ENCODE data around the gene ASRGL1.

DNA sequence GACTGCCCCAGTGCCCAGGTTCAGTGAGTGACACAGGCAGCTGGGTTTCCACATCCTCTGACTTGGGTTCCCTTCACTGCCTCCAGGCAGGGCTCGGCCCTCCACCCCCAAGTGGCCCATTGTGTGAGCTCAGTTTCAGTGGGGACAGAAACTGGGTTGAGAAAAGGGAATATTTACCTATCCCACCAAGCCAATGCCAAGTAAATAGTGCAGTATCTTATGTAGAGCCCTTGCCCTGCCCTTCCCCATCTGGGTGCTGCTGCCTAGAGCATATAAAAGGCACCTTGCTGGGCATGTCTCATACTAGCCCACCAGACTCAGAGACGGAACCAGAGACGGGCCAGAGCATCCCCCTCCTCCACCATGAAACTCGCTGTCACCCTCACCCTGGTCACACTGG is 81.5 kb downstream of the ASRGL1 start, which contains the start of gene SCGB1A1:
- TF ChIP-seq, protein P1, sequence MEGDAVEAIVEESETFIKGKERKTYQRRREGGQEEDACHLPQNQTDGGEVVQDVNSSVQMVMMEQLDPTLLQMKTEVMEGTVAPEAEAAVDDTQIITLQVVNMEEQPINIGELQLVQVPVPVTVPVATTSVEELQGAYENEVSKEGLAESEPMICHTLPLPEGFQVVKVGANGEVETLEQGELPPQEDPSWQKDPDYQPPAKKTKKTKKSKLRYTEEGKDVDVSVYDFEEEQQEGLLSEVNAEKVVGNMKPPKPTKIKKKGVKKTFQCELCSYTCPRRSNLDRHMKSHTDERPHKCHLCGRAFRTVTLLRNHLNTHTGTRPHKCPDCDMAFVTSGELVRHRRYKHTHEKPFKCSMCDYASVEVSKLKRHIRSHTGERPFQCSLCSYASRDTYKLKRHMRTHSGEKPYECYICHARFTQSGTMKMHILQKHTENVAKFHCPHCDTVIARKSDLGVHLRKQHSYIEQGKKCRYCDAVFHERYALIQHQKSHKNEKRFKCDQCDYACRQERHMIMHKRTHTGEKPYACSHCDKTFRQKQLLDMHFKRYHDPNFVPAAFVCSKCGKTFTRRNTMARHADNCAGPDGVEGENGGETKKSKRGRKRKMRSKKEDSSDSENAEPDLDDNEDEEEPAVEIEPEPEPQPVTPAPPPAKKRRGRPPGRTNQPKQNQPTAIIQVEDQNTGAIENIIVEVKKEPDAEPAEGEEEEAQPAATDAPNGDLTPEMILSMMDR (IDR thresholded peaks at IDR 0.05), result no peak
- no peak for TF ChIP-seq POLR2A (IDR thresholded peaks at IDR 0.05)
